Central memory CD8-positive, alpha-beta T cell (primary cell): ENCODE data around the gene SDC3.
A peak's percentile ranks its signal among the peaks of the same experiment; 100 is the strongest.
"Not testable (repeated sequence)": the region's sequence is repeated elsewhere in the genome, so short reads cannot be mapped to it uniquely, and the experiment has no call there.

ENCODE experiments used
- ATAC-seq: fragments of 150-1000 bp; cut with Tn5 transposase; replicated peaks from 2 replicates; pipeline ENCODE4 v1.10.0; 2022; ENCODE audit warnings: mild to moderate bottlenecking, moderate FRiP score, moderate number of reproducible peaks; ENCODE audit not compliant: poor library complexity, severe bottlenecking; ENCODE audit errors: extremely low read depth
- DNase-seq, 2 donors: peaks; one replicate each; pipeline ENCODE4 v3.0.0; 2021; ENCODE audit warnings: low spot score in 2 of 2
- H3K27ac Mint-ChIP-seq: one replicate; pipeline ENCODE4 v1.8.0; 2022; ENCODE audit warnings: low read depth, mild to moderate bottlenecking, moderate library complexity, mixed read lengths
- H3K27me3 Mint-ChIP-seq: one replicate; pipeline ENCODE4 v1.8.0; 2022; ENCODE audit warnings: mixed read lengths
- H3K36me3 Mint-ChIP-seq: one replicate; pipeline ENCODE4 v1.8.0; 2022; ENCODE audit warnings: mild to moderate bottlenecking, moderate library complexity, mixed read lengths; ENCODE audit not compliant: insufficient read depth
- H3K4me1 Mint-ChIP-seq: one replicate; pipeline ENCODE4 v1.8.0; 2022; ENCODE audit warnings: mixed read lengths
- H3K4me3 Mint-ChIP-seq: one replicate; pipeline ENCODE4 v1.8.0; 2022; ENCODE audit warnings: mild to moderate bottlenecking, moderate library complexity, mixed read lengths
- H3K9me3 Mint-ChIP-seq: one replicate; pipeline ENCODE4 v1.8.0; 2022; ENCODE audit warnings: mixed read lengths

The SDC3 gene, protein sequence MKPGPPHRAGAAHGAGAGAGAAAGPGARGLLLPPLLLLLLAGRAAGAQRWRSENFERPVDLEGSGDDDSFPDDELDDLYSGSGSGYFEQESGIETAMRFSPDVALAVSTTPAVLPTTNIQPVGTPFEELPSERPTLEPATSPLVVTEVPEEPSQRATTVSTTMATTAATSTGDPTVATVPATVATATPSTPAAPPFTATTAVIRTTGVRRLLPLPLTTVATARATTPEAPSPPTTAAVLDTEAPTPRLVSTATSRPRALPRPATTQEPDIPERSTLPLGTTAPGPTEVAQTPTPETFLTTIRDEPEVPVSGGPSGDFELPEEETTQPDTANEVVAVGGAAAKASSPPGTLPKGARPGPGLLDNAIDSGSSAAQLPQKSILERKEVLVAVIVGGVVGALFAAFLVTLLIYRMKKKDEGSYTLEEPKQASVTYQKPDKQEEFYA

GRCh38 chr1:30908696-30909364, at the start of gene SDC3:
Gene SDC3, minus strand, starts transcription at chr1:30908758. Its CDS starts 172 bp downstream, at chr1:30908586.
- peak within 1 kb of the TSS; percentile 77 for H3K4me3 Mint-ChIP-seq
- H3K36me3 Mint-ChIP-seq, result peaks cover 4% of the 10 kb centered on the region
- peaks cover 15% of the 10 kb centered on the region for H3K4me1 Mint-ChIP-seq
- peaks cover 31% of the 10 kb centered on the region for H3K27me3 Mint-ChIP-seq
- ATAC-seq, result peak; percentile 74
- H3K9me3 Mint-ChIP-seq, result no peaks in the 10 kb centered on the region
- no peak within 1 kb of the TSS for H3K27ac Mint-ChIP-seq
- DNase-seq, result no peak

- H3K36me3 Mint-ChIP-seq, result peaks cover 53% of the 10 kb centered on the region
- H3K27ac Mint-ChIP-seq, result peak overlapping the region; percentile 35
- peaks cover 21% of the 10 kb centered on the region for H3K4me1 Mint-ChIP-seq
- ATAC-seq (no peak), DNase-seq (no peak)
- H3K9me3 Mint-ChIP-seq, result no peaks in the 10 kb centered on the region
- H3K27me3 Mint-ChIP-seq, result no peaks in the 10 kb centered on the region
- no peak overlapping the region for H3K4me3 Mint-ChIP-seq
Observed at GRCh38 chr1:30957560-30958222, 49.1 kb upstream of the SDC3 start.

DNA sequence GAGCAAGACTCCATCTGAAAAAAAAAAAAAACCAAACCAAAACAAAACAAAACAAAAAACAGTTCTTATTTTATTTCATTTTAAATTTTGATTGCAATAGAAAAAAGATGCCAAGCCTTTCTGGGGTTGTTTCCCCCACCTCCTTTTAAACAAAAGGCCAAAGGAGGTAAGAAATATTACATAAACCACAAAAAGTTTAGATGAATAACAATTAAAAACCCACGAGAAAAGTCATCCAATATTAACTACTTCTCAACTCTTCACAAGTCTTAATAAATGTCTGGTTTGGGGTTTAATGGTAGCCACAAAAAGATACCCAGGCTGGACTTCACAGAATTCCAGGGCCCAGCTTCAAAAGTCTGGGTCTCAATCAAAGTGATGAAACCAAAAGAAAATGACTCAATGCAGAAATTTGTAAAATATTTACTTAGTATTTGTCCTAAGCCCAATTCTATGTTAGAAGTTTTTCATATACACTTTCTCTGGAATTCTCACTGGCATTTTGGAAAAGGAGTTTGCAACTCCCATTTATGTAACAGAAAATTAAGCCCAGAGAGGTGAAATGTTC, 47.0 kb upstream of the SDC3 start:
- H3K27ac Mint-ChIP-seq, result no peak overlapping the region
- no peaks in the 10 kb centered on the region for H3K9me3 Mint-ChIP-seq
- H3K4me1 Mint-ChIP-seq, result peaks cover 21% of the 10 kb centered on the region
- no peak for DNase-seq
- H3K4me3 Mint-ChIP-seq, result no peak overlapping the region
- H3K27me3 Mint-ChIP-seq, result no peaks in the 10 kb centered on the region
- H3K36me3 Mint-ChIP-seq, result peaks cover 63% of the 10 kb centered on the region
- ATAC-seq, result no peak

GRCh38 chr1:30953685-30954084, 45.1 kb upstream of the SDC3 start:
- ATAC-seq, result no peak
- Mint-ChIP-seq H3K9me3 (no peaks in the 10 kb centered on the region), H3K4me1 (peaks cover 18% of the 10 kb centered on the region), H3K27me3 (no peaks in the 10 kb centered on the region), H3K36me3 (peaks cover 63% of the 10 kb centered on the region), H3K4me3 (no peak overlapping the region), H3K27ac (no peak overlapping the region)
- no peak for DNase-seq

DNA sequence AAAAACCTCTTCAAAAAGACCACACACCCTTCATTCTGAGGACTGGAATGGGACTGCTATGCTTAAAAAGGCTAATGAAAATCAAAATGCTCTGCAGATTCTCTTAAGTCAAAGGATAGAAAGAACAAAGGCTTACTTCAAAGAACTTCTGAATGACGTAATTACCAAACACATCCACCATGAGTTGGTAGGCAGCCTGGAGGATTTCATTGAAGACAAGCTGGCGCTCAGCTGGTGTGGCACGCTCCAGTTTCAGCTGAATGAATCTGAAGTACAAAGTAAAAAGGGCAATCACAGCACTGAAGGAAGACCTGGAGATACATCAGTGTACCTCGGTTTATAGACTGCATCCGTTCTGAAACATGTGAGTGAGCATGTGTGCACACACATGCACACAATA, 43.5 kb upstream of the SDC3 start:
- Mint-ChIP-seq H3K9me3 (no peaks in the 10 kb centered on the region), H3K4me3 (no peak overlapping the region), H3K27ac (peak overlapping the region; percentile 44), H3K27me3 (no peaks in the 10 kb centered on the region), H3K4me1 (peaks cover 19% of the 10 kb centered on the region), H3K36me3 (peaks cover 73% of the 10 kb centered on the region)
- DNase-seq (no peak), ATAC-seq (no peak)

DNA sequence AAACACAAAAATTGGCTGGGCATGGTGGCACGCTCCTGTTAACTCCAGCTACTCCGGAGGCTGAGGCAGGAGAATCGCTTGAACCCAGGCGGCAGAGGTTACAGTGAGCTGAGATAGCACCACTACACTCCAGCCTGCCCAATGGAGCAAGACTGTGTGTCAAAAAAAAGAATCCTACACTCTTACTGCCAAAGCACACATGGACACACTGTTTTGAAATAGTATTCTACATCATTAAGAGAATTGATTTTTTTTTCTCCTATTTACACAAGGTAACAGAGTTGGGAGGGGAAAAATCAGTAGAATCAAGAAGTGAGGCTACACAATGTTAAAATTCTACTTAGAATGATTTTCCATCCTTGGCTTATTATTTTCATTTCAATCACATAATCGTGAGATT, 42.1 kb upstream of the SDC3 start:
- H3K27me3 Mint-ChIP-seq, result no peaks in the 10 kb centered on the region
- H3K9me3 Mint-ChIP-seq, result no peaks in the 10 kb centered on the region
- H3K4me3 Mint-ChIP-seq, result no peak overlapping the region
- peaks cover 67% of the 10 kb centered on the region for H3K36me3 Mint-ChIP-seq
- ATAC-seq (no peak), DNase-seq (no peak)
- H3K4me1 Mint-ChIP-seq, result peaks cover 21% of the 10 kb centered on the region
- H3K27ac Mint-ChIP-seq, result peak overlapping the region; percentile 39

DNA sequence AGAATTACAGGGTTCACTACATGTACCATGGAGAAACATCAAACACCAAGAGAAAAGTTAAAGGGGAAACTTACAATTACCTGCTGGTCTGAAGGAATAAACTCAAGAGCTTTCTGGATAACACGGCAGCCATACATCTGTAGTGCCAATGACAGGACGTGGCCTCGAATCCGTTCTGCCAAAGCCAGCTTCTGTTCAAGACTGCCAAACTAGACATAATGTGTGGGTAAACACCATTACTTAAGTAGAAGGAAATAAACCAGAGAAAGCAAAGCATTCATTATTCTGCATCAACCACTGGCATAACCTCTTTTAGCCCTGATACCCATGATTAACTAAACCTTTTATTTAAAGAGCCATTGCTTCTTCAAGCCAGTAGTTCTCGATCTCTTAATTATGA, 41.5 kb upstream of the SDC3 start:
- Mint-ChIP-seq H3K9me3 (no peaks in the 10 kb centered on the region), H3K4me3 (no peak overlapping the region), H3K36me3 (peaks cover 71% of the 10 kb centered on the region)

DNA sequence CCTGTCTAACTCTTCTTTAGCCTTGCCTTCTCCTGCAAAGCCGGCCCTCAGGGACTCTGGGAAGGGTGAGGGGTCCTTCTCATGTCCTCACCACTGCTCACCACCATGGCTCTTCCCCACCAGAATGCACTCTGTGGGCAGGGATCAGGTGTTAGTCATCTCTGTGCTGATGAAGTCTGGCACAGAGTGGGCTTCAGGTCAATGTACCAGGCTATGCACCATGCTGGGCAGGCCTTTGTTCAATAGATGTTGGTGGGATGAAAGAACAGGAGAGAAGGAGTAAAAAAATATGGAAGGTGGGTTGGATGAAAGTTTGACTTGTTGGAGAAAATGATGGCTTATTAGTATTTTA, 40.9 kb upstream of the SDC3 start:
- not testable (repeated sequence) for H3K4me3 Mint-ChIP-seq, H3K27me3 Mint-ChIP-seq, H3K9me3 Mint-ChIP-seq, ATAC-seq, H3K27ac Mint-ChIP-seq, DNase-seq
- H3K4me1 Mint-ChIP-seq, result peaks cover 21% of the 10 kb centered on the region
- H3K36me3 Mint-ChIP-seq, result peaks cover 75% of the 10 kb centered on the region

More for the DNA sequence above, 41.5 kb upstream of the SDC3 start:
- no peaks in the 10 kb centered on the region for H3K27me3 Mint-ChIP-seq
- DNase-seq (no peak), ATAC-seq (no peak)
- peaks cover 21% of the 10 kb centered on the region for H3K4me1 Mint-ChIP-seq
- H3K27ac Mint-ChIP-seq, result no peak overlapping the region

DNA sequence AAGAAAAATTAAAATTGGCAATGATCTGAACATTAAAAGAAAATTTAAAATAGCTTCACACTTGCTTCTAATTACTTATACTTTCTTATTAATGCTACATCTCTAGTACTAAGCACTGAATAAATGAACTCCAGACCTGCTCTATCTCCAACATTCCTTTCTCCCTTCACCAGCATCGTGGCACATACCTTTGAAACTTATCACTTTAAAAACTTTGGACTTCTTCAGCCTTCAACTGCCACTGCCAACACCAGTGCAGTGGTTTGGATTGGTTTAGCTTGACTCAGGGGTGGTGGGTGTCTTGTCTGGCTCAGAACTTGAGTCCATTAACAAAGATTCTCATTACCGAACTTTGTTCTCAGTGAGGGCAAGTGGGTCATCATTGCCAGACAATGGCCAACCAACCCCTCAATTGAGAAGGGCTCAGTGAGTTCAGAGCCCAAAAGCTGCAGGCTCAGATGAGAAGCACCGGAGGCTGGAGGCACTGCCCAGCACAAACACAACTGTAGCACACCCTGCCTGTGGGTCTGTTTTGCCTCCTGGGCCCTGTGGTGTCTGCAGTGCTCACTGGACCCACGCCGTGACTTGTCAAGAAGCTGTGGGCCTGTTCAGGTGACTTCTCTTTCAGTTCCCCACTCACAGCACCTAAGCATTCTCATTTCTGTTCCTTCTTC, 40.4 kb upstream of the SDC3 start:
- peak overlapping the region; percentile 69 for H3K27ac Mint-ChIP-seq
- DNase-seq, H3K4me3 Mint-ChIP-seq, H3K9me3 Mint-ChIP-seq, ATAC-seq, H3K27me3 Mint-ChIP-seq: not testable (repeated sequence)
- H3K36me3 Mint-ChIP-seq, result peaks cover 78% of the 10 kb centered on the region
- peaks cover 21% of the 10 kb centered on the region for H3K4me1 Mint-ChIP-seq

- Mint-ChIP-seq H3K4me3 (no peak overlapping the region), H3K9me3 (no peaks in the 10 kb centered on the region)
Observed at GRCh38 chr1:30948278-30948677, 39.7 kb upstream of the SDC3 start.

DNA sequence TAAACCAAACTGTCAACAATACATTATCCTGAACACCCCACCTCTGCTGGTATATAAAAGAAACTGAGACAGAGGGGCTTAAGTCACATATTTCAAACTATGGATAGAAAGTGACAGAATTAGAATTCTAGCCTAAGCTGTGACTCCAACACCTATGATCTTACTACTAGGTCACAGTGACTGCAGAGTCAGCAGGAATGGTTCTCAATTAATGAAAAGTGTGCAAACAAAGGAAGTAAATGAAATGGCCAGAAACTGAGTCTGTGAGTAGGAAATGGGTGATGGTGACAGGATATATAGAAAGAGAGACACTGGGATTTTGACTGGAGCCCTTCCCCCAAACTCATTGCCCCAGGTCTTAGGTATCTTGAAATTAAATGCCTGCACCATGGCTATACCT, 38.7 kb upstream of the SDC3 start:
- H3K36me3 Mint-ChIP-seq, result peaks cover 75% of the 10 kb centered on the region

More at GRCh38 chr1:30948278-30948677, 39.7 kb upstream of the SDC3 start:
- Mint-ChIP-seq H3K27me3 (no peaks in the 10 kb centered on the region), H3K27ac (peak overlapping the region; percentile 69), H3K36me3 (peaks cover 79% of the 10 kb centered on the region), H3K4me1 (peaks cover 21% of the 10 kb centered on the region)
- ATAC-seq (no peak), DNase-seq (no peak)

DNA sequence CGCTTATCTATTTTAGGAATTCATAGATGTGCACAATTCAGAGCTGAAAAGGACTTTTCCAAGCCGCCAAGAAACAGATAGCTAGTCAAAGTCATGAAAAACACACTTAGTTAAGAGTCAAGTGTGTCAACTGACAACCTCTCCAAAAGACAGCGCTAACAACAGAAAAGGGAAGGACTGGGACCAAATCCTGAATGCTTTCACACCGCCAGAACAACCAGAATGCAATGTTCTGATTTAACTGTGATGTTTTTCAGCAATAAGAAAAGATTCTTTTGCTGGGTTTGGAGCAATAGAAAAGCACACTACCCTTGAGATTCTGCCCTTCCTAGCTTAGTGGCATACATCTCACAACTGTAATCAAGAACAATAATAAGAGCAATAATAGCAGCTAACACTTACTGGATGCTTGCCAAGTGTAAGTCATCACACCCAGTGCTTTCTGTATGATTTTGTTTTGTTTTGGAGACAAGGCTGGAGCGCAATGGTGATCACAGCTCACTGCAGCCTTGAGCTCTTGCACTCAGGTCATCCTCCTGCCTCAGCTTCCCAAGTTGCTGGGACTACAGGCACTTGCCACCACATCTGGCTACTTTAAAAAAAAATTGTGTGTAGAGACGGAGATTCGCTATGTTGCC, 33.9 kb upstream of the SDC3 start:
- Mint-ChIP-seq H3K27ac (no peak overlapping the region), H3K9me3 (no peaks in the 10 kb centered on the region), H3K4me3 (no peak overlapping the region), H3K4me1 (peaks cover 5% of the 10 kb centered on the region), H3K27me3 (no peaks in the 10 kb centered on the region), H3K36me3 (peaks cover 62% of the 10 kb centered on the region)
- ATAC-seq, result no peak
- no peak for DNase-seq

More for the DNA sequence above, 38.7 kb upstream of the SDC3 start:
- Mint-ChIP-seq H3K27ac (peak overlapping the region; percentile 69), H3K4me3 (no peak overlapping the region), H3K4me1 (peaks cover 21% of the 10 kb centered on the region), H3K27me3 (no peaks in the 10 kb centered on the region), H3K9me3 (no peaks in the 10 kb centered on the region)
- DNase-seq (no peak), ATAC-seq (no peak)
